CD14-positive monocyte (primary cell): ENCODE results near the gene PERM1. TPM values are rescaled to one million over a fixed set of nuclear protein-coding genes. Genes with fewer than 3 reads are reported as not detected.
A peak's percentile ranks its signal among the peaks of the same experiment; 100 is the strongest.

Source experiments
- DNase-seq, 3 donors: peaks; one replicate each; pipeline ENCODE4 v3.0.0-alpha.2; 2011 to 2022
- H2AFZ ChIP-seq: 2 replicates; pipeline ENCODE4 v1.6.0; 2012; ENCODE audit warnings: mild to moderate bottlenecking, low read depth, low read length, inconsistent platforms; ENCODE audit not compliant: insufficient read depth, poor library complexity, severe bottlenecking
- H3K27ac ChIP-seq, 2 donors: 1 replicate in 1 of 2; 2 replicates in 1 of 2; pipeline ENCODE4 v1.5.1; 2012 to 2013; ENCODE audit warnings: low read length in 2 of 2, control low read depth in 1 of 2, inconsistent platforms in 1 of 2, low read depth in 1 of 2, mild to moderate bottlenecking in 1 of 2
- H3K27me3 ChIP-seq, 2 donors: one replicate each; pipeline versions ENCODE4 v1.6.0 to v1.6.1; 2011 to 2013; ENCODE audit warnings: low read length in 2 of 2; ENCODE audit not compliant: control insufficient read depth in 2 of 2, insufficient read depth in 2 of 2
- H3K36me3 ChIP-seq, 2 donors: replicated peaks in 1 of 2; 1 replicate in 1 of 2; 2 replicates in 1 of 2; pipeline versions ENCODE4 v1.5.1 to v1.6.1; 2012 to 2013; ENCODE audit warnings: low read length in 2 of 2, control low read depth in 1 of 2, inconsistent platforms in 1 of 2, mild to moderate bottlenecking in 1 of 2; ENCODE audit not compliant: insufficient read depth in 2 of 2, control insufficient read depth in 1 of 2
- H3K4me1 ChIP-seq, 2 donors: 1 replicate in 1 of 2; 2 replicates in 1 of 2; pipeline versions ENCODE4 v1.5.1 to v1.6.1; 2012 to 2013; ENCODE audit warnings: low read length in 2 of 2, control low read depth in 1 of 2, inconsistent platforms in 1 of 2, mild to moderate bottlenecking in 1 of 2, moderate library complexity in 1 of 2; ENCODE audit not compliant: insufficient read depth in 2 of 2, control insufficient read depth in 1 of 2
- H3K4me2 ChIP-seq: replicated peaks from 2 replicates; pipeline ENCODE3; 2012; ENCODE audit warnings: low read length, moderate library complexity, mild to moderate bottlenecking; ENCODE audit not compliant: poor library complexity, severe bottlenecking; ENCODE audit errors: extremely low read depth
- H3K4me3 ChIP-seq, 3 experiments: fragments of 200-600 bp in 1 of 3; sonication (generic) in 1 of 3; replicated peaks in 1 of 3; 1 replicate in 2 of 3; 2 replicates in 1 of 3; pipeline ENCODE4 v1.5.1; 2011 to 2013; ENCODE audit warnings: low read length in 3 of 3, mild to moderate bottlenecking in 3 of 3, control low read depth in 2 of 3, low read depth in 2 of 3, inconsistent platforms in 1 of 3, moderate library complexity in 1 of 3
- H3K79me2 ChIP-seq: 2 replicates; pipeline ENCODE4 v1.6.0; 2012; ENCODE audit warnings: mild to moderate bottlenecking, control low read depth, inconsistent platforms, low read length, moderate library complexity; ENCODE audit not compliant: insufficient read depth
- H3K9ac ChIP-seq: 2 replicates; pipeline ENCODE4 v1.6.0; 2017; ENCODE audit warnings: low read length, mild to moderate bottlenecking; ENCODE audit not compliant: insufficient read depth, poor library complexity, severe bottlenecking
- H3K9me3 ChIP-seq, 2 donors: replicated peaks in 1 of 2; 1 replicate in 1 of 2; 2 replicates in 1 of 2; pipeline versions ENCODE4 v1.5.1 to v1.6.1; 2012 to 2013; ENCODE audit warnings: low read length in 2 of 2, control low read depth in 1 of 2; ENCODE audit not compliant: control insufficient read depth in 1 of 2, insufficient read depth in 1 of 2
- H4K20me1 ChIP-seq: 2 replicates; pipeline ENCODE4 v1.6.0; 2012; ENCODE audit warnings: mild to moderate bottlenecking, low read length, control low read depth, moderate library complexity; ENCODE audit not compliant: insufficient read depth
- H3K27ac Mint-ChIP-seq, 7 donors: one replicate each; pipeline ENCODE4 v1.8.0; 2020; ENCODE audit warnings: mild to moderate bottlenecking in 7 of 7, mixed read lengths in 7 of 7, moderate library complexity in 6 of 7, inconsistent platforms in 2 of 7
- H3K27me3 Mint-ChIP-seq, 3 donors: one replicate each; pipeline ENCODE4 v1.8.0; 2021 to 2022; ENCODE audit warnings: low read depth in 3 of 3, mild to moderate bottlenecking in 3 of 3, mixed read lengths in 3 of 3, moderate library complexity in 3 of 3, inconsistent platforms in 1 of 3
- H3K36me3 Mint-ChIP-seq, 2 donors: one replicate each; pipeline ENCODE4 v1.8.0; 2020; ENCODE audit warnings: mixed read lengths in 2 of 2, inconsistent platforms in 1 of 2, mild to moderate bottlenecking in 1 of 2
- H3K4me1 Mint-ChIP-seq: one replicate; pipeline ENCODE4 v1.8.0; 2020; ENCODE audit warnings: mild to moderate bottlenecking, mixed read lengths
- H3K4me3 Mint-ChIP-seq, 2 donors: one replicate each; pipeline ENCODE4 v1.8.0; 2020; ENCODE audit warnings: mild to moderate bottlenecking in 2 of 2, mixed read lengths in 2 of 2, moderate library complexity in 1 of 2
- H3K9me3 Mint-ChIP-seq, 7 donors: one replicate each; pipeline ENCODE4 v1.8.0; 2020 to 2022; ENCODE audit warnings: mixed read lengths in 7 of 7, mild to moderate bottlenecking in 6 of 7, moderate library complexity in 6 of 7, inconsistent platforms in 2 of 7
- WGBS: methylation state at CpG from one replicate; pipeline ENCODE4 v1.1.5; 2013; ENCODE audit warnings: missing lambda C conversion rate; ENCODE audit not compliant: insufficient coverage; 5-methylcytosine and 5-hydroxymethylcytosine counted together
- intact Hi-C, 2 donors: fragments of 100-400 bp; cut with micrococcal nuclease; formaldehyde crosslinking; loops; one replicate each; pipeline versions ENCODE4 v1.15.0 to v1.15.1; 2023
- polyA plus RNA-seq, 3 donors: library from polyadenylated mRNA; depleted of rRNA in 1 of 3; unstranded in 2 of 3; stranded (reverse) in 1 of 3; fragments of 300-500 nt in 2 of 3; fragments of >200 nt in 1 of 3; fragmentation: Illumina TruSeq in 2 of 3; gene quantifications; 1 replicate in 2 of 3; 2 replicates in 1 of 3; pipeline ENCODE4 v1.2.3, GENCODE V29; 2012 to 2021
- TF ChIP-seq, protein P1 (sequence below): fragments of 200-600 bp; IDR thresholded peaks from one replicate; pipeline ENCODE4 v1.8.0; 2022; ENCODE audit warnings: antibody characterized with exemption, mild to moderate bottlenecking

The PERM1 gene
- polyA plus RNA-seq, 3 donors: not detected

DNA sequence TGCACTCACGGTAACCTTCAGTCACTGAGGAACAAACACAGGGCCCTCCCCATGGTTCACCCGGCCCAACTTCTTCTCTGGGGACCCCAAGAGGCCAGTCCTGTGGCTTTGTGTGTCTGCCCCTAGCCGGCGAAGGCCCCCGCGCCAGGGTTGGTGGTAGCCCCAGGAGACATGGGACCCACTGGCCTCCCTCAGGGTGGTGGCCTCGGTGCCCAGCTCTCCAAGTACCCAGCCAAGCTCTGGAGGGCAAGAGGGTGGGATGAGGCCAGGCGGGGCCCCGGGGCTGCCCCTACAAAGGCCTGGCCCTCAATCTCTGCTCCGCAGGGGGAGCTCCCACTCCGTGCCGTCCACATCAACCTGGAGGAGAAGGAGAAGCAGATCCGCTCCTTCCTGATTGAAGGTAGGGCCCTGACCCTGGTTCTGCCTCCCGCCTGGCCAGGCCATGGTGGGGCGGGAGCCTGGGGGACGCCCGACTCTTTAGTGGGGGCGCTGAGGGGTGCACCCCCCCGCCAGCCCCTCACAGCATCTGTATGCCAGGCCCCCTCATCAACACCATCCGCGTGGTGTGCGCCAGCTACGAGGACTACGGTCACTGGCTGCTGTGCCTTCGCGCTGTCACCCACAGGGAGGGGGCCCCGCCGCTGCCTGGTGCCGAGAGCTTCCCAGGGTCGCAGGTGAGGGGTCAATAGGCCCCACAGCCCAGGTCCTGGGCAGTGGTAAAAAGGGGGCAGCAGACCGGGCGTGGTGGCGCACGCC, 10.0 kb downstream of the PERM1 start:
- no peak for DNase-seq
- TF ChIP-seq, protein P1, sequence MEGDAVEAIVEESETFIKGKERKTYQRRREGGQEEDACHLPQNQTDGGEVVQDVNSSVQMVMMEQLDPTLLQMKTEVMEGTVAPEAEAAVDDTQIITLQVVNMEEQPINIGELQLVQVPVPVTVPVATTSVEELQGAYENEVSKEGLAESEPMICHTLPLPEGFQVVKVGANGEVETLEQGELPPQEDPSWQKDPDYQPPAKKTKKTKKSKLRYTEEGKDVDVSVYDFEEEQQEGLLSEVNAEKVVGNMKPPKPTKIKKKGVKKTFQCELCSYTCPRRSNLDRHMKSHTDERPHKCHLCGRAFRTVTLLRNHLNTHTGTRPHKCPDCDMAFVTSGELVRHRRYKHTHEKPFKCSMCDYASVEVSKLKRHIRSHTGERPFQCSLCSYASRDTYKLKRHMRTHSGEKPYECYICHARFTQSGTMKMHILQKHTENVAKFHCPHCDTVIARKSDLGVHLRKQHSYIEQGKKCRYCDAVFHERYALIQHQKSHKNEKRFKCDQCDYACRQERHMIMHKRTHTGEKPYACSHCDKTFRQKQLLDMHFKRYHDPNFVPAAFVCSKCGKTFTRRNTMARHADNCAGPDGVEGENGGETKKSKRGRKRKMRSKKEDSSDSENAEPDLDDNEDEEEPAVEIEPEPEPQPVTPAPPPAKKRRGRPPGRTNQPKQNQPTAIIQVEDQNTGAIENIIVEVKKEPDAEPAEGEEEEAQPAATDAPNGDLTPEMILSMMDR: no peak

DNA sequence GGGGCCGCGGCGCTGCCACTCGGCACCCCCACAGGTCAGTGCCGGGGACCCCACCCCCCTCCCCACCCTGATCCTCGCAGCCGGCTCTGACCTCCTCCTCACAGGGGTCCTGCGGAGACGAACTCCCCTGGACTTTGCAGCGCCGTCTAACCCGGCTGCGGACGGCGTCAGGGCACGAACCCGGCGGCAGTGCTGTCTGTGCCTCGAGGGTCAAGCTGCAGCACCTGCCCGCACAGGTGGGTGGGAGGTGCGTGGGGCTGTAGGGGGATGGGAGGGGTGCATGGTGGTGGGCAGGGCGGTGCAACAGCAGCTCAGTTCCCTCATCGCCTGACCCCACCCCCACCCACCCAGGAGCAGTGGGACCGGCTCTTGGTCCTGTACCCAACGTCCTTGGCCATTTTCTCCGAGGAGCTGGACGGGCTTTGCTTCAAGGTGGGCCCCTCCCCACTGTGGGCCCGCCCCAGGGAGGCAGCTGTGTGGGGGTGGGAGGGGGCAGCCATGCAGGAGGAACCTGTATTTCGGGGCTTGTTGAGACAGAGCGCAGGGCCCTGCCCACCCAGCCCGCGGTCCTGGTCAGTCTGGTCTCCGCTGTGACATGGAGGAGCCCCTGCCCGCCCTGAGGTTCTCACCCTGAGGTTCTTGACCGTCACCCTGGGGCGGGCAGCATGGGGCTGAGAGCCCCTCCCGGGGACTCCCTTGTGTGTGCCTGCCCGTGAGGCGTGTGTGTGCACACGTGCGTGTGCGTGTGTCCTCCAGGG, 10.7 kb downstream of the PERM1 start:
- Histone ChIP-seq H3K27me3 (peaks cover 3 to 47% of the 10 kb centered on the region in 2 donors), H4K20me1 (no peaks in the 10 kb centered on the region), H3K4me3 (no peak overlapping the region), H3K27ac (no peak overlapping the region), H3K36me3 (no peaks in the 10 kb centered on the region), H3K4me2 (no peak overlapping the region), H3K79me2 (no peaks in the 10 kb centered on the region), H2AFZ (no peak overlapping the region), H3K4me1 (peaks cover 14 to 18% of the 10 kb centered on the region in 2 donors), H3K9ac (no peak overlapping the region), H3K9me3 (peaks cover 0 to 8% of the 10 kb centered on the region in 2 donors)
- WGBS: 54% methylated on average over 29 of the region's 42 CpGs
- H3K27ac Mint-ChIP-seq: no peak overlapping the region
- no peaks in the 10 kb centered on the region for H3K36me3 Mint-ChIP-seq
- TF ChIP-seq, protein P1: no peak
- peaks cover 6% of the 10 kb centered on the region for H3K4me1 Mint-ChIP-seq
- H3K9me3 Mint-ChIP-seq: peaks cover 0 to 3% (median 0%) of the 10 kb centered on the region in 7 donors
- H3K27me3 Mint-ChIP-seq: peaks cover 37 to 68% (median 50%) of the 10 kb centered on the region in 3 donors
- no peak for DNase-seq
- peak overlapping the region in 1 of 2 donors; percentile 39 for H3K4me3 Mint-ChIP-seq
- intact Hi-C loops: no loop called here

More for the DNA sequence above, 10.0 kb downstream of the PERM1 start:
- peaks cover 0 to 8% of the 10 kb centered on the region in 2 donors for H3K9me3 ChIP-seq
- no peak overlapping the region for H3K4me2 ChIP-seq
- no peak overlapping the region for H2AFZ ChIP-seq
- no peaks in the 10 kb centered on the region for H3K79me2 ChIP-seq
- peaks cover 0 to 3% (median 0%) of the 10 kb centered on the region in 7 donors for H3K9me3 Mint-ChIP-seq
- H3K4me3 ChIP-seq: no peak overlapping the region
- no peaks in the 10 kb centered on the region for H4K20me1 ChIP-seq
- peaks cover 3 to 45% of the 10 kb centered on the region in 2 donors for H3K27me3 ChIP-seq
- intact Hi-C loops: no loop called here
- H3K36me3 ChIP-seq: no peaks in the 10 kb centered on the region
- peaks cover 6% of the 10 kb centered on the region for H3K4me1 Mint-ChIP-seq
- H3K27ac Mint-ChIP-seq: no peak overlapping the region
- no peak overlapping the region for H3K9ac ChIP-seq
- 85% methylated on average over 26 of the region's 34 CpGs for WGBS
- H3K27me3 Mint-ChIP-seq: peaks cover 37 to 70% (median 50%) of the 10 kb centered on the region in 3 donors
- H3K36me3 Mint-ChIP-seq: no peaks in the 10 kb centered on the region
- peak overlapping the region in 1 of 2 donors; percentile 39 for H3K4me3 Mint-ChIP-seq
- peaks cover 10 to 14% of the 10 kb centered on the region in 2 donors for H3K4me1 ChIP-seq
- no peak overlapping the region for H3K27ac ChIP-seq
